KBM-7 (cell line): Measurements from ENCODE around the gene EFCAB11.
"Not testable (repeated sequence)": the region's sequence is repeated elsewhere in the genome, so short reads cannot be mapped to it uniquely, and the experiment has no call there.

Experiments used
- DNase-seq: peaks from one replicate; pipeline ENCODE4 v3.0.0-alpha.2; 2015
- in situ Hi-C: fragments of 300-500 bp; cut with MboI; formaldehyde crosslinking; loops from 2 replicates; pipeline ENCODE4 v1.14.3; 2020; ENCODE audit warnings: low sequenced_read_pairs, low pct_unique_long_range_greater_than_20kb, mixed read lengths

The EFCAB11 gene

GRCh38 chr14:89891721-89892120 lies 62.8 kb downstream of the EFCAB11 start:
- DNase-seq, in situ Hi-C loops: not testable (repeated sequence)

DNA sequence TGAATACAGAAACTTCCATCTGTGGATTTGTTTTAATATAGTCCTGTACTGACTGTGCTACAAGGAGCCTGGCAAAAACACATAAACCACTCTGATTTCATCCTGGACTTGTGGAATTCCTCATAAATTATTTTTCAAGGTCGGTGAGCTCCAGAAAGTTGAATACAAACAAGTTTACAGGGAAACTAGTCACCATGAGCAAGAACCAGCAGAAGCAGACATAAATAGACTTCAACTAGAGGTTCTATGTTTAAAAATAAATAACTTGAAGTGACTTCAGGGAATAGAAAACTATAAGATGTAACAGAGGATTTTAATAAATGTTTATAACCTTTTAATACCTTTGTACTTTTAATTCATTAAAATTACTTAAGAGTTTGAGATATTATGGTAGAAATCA lies 63.5 kb downstream of the EFCAB11 start:
- in situ Hi-C loops, result no loop called here
- DNase-seq, result no peak

GRCh38 chr14:89890589-89890988 lies 63.9 kb downstream of the EFCAB11 start:
- no peak for DNase-seq
- in situ Hi-C loops, result no loop called here

GRCh38 chr14:89889626-89890025 lies 64.9 kb downstream of the EFCAB11 start:
- no peak for DNase-seq
- in situ Hi-C loops, result no loop called here

DNA sequence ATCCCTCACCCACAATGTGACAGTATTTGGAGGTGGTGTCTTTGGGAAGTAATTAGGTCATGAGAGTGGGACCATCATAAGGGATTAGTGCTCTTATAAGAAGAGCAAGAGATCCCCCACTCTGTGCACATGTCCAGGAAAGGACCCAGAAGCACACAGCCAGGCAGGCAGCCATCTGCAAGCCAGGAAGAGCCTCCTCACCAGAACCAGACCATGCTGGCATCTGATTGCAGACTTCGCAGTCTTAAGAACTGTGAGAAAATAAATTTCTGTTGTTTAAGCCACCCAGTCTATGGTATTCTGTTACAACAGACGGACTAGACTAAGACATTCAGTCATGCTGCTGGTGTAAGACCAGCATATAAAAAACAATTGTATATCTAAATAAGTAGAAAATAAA lies 69.8 kb downstream of the EFCAB11 start:
- in situ Hi-C loops, result no loop called here
- no peak for DNase-seq

DNA sequence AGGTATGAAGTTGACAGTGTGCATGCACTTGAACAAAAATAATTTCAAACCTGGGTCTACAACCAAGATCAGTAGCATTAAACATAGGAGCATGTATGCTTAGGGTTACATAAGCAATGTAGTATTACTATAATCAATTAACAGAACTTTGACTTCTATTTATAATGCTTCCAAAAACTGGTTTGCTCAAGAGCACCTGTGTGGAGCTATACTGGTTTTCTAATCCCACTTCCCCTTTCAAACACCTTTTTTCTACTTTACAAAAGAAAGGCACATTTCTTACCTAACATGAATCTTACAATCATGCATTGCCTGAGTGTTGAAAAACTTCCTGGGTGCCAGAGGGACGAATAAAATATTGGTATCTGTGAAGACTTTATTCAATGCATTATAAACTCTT lies 72.7 kb downstream of the EFCAB11 start:
- in situ Hi-C loops, result no loop called here
- DNase-seq, result no peak

GRCh38 chr14:89874091-89874490 lies 80.4 kb downstream of the EFCAB11 start:
- in situ Hi-C loops, DNase-seq: not testable (repeated sequence)

DNA sequence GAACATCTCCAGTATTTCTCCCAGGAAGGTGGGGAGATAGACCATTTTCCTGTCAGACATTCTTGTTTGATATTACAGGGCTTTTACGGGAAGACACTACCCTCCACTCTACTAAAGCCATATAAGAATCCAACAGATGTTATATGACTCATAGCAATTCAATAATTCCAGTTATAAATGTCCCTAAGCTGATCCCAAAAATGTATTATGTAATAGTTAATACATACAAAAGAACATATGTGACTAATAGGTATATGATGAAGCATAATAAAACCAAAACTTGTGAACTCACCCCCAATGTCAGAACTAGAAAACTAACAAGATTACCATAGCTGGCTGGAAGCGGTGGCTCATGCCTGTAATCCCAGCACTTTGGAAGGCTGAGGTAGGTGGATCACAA lies 84.2 kb downstream of the EFCAB11 start:
- DNase-seq, result no peak
- in situ Hi-C loops, result no loop called here

DNA sequence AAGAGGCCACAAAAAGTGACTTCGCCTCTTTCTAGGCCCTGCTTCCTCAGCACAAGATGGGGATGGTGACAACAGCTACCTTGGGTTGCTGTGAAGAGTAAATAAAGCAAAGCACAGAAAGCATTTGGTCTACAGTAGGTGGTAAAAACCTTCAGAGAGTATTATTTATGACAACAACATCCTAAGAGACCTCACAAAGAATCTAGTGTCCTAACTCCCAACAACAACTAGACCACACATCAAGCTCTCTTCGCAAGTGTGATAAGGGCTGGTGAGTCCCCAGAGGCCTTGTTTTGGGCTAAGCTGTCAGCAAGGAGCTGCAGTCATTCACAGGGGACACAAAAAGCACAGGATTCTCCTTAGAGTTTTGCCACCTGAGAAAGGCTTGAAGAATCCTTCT lies 84.9 kb downstream of the EFCAB11 start:
- DNase-seq, result no peak
- in situ Hi-C loops, result no loop called here

- DNase-seq, result no peak
- in situ Hi-C loops, result no loop called here
Measured at GRCh38 chr14:89866458-89866857, 88.1 kb downstream of the EFCAB11 start.

- in situ Hi-C loops, result no loop called here
- no peak for DNase-seq
Measured at GRCh38 chr14:89865153-89865552, 89.4 kb downstream of the EFCAB11 start.

DNA sequence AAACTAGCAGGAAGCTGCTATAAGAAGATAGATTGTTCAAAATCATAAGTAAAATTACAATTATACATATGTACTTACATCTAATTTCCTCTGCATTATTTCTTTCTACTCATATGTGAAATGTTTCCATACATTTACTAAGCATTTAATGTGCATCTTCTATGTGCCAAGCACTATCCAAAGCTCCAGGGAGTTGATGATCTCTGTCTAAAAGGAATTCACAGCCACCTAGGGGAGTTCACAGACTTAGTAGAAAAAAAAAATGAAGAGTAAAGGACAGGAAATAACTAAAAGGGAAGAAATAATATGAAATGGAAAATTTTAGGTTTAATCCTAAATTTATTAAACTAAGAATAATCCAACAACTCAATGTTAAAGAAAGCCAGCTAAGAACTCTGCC lies 91.7 kb downstream of the EFCAB11 start:
- no peak for DNase-seq
- in situ Hi-C loops, result no loop called here

DNA sequence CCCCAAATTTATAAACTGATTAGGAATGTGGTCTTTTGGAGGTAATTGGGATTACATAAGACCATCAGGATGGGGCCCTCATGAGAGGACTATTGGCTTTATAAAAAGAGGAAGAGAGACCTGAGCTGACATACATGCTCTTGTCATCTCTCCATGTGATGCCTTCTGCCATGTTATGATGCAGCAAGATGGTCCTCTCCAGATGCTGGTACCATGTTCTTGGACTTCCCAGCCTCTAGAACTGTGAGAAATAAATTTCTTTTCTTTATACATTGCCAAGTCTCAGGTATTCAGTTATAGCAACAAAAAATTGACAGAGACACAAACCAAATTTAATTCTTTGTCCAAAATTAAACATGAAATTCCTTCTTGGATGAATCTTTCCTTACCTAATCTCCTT lies 92.9 kb downstream of the EFCAB11 start:
- no peak for DNase-seq
- in situ Hi-C loops, result no loop called here

DNA sequence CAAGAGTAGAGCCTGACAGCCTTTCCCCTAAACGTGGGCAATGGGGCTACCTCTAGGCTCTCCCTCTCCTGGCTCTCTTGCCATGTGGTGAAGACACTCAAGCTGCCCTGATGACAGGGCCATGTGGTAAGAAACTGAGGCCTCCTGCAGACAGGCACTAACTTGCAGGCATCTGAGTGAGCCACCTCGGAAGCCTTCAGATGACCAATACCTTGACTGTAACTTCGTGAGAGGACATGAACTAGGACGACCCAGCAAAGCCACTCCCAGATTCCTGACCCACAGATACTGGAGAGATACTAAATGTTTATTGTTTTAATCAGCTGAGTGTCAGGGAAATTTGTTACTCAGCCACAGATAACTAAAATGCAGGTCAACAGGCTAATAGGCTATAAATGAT lies 96.4 kb downstream of the EFCAB11 start:
- in situ Hi-C loops, result no loop called here
- no peak for DNase-seq

DNA sequence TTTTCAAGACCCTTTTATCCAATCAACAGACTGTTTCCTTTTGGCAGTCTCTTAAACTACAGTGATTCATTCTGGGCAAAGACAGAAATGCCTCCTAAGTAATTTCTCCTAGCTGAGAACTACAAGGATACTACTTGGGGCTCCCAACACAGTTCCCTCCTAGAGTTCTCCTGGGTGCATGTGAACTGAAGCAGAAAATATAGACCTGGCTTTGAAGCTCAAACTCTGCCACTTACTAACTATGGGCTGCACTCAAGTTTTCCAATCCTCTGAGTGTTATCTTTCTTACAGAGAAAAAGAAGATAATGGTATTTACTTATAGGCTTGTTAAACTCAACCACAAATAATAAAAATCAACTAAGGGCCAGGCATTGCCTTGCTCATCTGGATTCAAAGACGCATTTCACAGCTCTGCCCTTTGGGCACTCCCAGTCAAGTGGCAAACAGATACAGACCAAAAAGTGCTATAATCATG lies 97.6 kb downstream of the EFCAB11 start:
- no peak for DNase-seq
- in situ Hi-C loops, result no loop called here

DNA sequence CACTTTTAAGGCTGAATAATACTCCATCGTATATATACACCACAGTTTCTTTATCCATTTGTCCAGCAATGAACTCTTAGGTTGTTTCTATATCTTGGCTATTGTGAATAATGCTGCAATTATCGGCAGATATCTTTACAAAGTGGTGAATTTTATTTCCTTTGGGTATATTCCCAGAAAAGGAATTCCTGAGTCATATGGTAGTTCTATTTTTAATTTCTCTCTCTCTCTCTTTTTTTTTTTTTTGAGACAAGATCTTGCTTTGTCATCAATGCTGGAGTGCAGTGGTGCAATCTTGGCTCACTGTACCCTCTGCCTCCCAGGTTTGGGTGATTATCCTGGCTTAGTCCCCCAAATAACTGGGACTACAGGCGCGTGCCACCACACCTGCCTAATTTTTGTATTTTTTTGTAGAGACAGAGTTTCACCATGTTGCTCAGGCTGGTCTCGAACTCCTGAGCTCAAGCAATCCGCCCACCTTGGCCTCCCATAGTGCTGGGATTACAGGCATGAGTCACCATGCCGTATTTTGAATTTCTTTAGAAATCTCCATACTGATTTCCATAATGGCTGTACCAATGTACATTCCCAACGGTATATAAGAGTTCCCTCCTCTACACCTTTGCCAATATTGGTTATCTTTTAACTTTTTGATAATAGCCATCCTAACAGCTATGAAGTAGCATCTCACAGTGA lies 98.4 kb downstream of the EFCAB11 start:
- in situ Hi-C loops, result no loop called here
- DNase-seq, result no peak

GRCh38 chr14:89853936-89854693 lies 100.4 kb downstream of the EFCAB11 start:
- no peak for DNase-seq
- in situ Hi-C loops, result no loop called here

- DNase-seq, result no peak
- in situ Hi-C loops, result no loop called here
Measured at GRCh38 chr14:89851106-89851505, 103.4 kb downstream of the EFCAB11 start.

DNA sequence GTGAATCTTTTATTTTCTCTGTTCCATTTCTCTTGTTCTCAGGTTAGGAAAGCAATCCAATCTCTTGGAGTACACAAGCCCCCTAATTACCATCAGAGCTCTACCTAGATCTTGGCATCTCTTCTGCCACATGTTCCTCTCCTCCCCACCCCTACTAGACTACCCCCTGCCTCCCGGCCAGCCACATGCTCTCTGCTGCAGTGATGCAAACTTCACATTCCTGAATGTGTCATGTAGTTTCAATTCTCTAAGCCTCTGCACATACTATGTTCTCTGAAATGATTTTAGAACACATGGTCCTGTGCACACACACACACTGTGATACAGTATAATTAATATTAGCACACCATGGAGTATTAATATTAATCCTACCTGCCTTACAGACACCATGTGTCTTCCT lies 104.6 kb downstream of the EFCAB11 start:
- DNase-seq, result no peak
- in situ Hi-C loops, result no loop called here

GRCh38 chr14:89848165-89848564 lies 106.4 kb downstream of the EFCAB11 start:
- in situ Hi-C loops, result no loop called here
- no peak for DNase-seq

- DNase-seq, result no peak
- in situ Hi-C loops, result no loop called here
Measured at GRCh38 chr14:89845346-89845745, 109.2 kb downstream of the EFCAB11 start.
